GM21367 (cell line): Measurements from ENCODE around the gene PXDN.
"Not testable (repeated sequence)": the region's sequence is repeated elsewhere in the genome, so short reads cannot be mapped to it uniquely, and the experiment has no call there.

ENCODE experiments used
- ATAC-seq: cut with Tn5 transposase; IDR thresholded peaks from one replicate; pipeline ENCODE4 v1.9.1; 2021; ENCODE audit not compliant: unreplicated experiment

The PXDN gene, protein sequence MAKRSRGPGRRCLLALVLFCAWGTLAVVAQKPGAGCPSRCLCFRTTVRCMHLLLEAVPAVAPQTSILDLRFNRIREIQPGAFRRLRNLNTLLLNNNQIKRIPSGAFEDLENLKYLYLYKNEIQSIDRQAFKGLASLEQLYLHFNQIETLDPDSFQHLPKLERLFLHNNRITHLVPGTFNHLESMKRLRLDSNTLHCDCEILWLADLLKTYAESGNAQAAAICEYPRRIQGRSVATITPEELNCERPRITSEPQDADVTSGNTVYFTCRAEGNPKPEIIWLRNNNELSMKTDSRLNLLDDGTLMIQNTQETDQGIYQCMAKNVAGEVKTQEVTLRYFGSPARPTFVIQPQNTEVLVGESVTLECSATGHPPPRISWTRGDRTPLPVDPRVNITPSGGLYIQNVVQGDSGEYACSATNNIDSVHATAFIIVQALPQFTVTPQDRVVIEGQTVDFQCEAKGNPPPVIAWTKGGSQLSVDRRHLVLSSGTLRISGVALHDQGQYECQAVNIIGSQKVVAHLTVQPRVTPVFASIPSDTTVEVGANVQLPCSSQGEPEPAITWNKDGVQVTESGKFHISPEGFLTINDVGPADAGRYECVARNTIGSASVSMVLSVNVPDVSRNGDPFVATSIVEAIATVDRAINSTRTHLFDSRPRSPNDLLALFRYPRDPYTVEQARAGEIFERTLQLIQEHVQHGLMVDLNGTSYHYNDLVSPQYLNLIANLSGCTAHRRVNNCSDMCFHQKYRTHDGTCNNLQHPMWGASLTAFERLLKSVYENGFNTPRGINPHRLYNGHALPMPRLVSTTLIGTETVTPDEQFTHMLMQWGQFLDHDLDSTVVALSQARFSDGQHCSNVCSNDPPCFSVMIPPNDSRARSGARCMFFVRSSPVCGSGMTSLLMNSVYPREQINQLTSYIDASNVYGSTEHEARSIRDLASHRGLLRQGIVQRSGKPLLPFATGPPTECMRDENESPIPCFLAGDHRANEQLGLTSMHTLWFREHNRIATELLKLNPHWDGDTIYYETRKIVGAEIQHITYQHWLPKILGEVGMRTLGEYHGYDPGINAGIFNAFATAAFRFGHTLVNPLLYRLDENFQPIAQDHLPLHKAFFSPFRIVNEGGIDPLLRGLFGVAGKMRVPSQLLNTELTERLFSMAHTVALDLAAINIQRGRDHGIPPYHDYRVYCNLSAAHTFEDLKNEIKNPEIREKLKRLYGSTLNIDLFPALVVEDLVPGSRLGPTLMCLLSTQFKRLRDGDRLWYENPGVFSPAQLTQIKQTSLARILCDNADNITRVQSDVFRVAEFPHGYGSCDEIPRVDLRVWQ (N-terminal part only)

GRCh38 chr2:1744446-1745170, at the start of gene PXDN:
Gene PXDN (minus strand): TSS chr2:1744515. CDS start chr2:1744455, 60 bp downstream.
- no peak for ATAC-seq

GRCh38 chr2:1793868-1794445, 49.6 kb upstream of the PXDN start:
- ATAC-seq: no peak

DNA sequence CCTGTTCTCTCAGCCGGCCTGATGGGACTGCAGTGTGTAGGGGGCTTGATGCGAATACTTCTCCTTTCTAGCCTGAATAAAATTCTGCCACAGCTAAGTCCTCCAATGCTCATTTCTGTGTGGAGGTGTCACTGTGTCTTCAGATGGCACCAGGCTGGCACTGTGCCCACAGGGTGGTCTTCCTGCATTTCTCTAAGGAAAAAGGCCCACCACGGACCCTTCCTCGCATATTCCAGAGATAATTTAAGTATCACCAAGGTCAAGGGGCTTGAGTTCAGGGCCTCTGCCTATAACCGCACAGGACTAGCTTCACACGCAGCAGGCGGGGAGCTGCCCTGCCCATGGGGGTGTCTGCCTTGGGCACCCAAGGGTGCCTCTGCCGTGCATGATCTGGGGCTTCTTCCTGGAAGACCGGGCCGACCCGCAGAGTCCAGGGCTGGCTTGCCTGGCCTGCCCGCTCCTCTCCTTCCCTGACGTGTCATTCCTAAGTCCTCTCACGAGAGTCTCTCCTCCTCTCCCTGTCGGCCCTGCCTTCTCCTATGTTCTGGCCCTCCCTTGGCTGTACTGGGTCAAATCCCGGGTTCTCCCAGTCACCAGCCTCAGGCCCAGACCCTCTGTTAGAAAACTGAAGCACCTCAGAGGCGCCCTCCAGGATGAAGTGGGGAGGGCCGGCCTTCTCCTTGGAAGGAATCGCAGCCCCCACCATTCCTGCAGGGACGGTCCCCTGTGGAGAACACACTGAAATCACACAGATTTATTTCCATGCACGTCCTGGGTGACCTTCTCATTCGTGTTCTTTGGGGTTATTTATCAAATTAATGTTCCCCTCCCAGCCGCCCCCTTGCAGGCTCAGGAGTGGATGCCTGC, 48.9 kb upstream of the PXDN start:
- ATAC-seq: no peak

DNA sequence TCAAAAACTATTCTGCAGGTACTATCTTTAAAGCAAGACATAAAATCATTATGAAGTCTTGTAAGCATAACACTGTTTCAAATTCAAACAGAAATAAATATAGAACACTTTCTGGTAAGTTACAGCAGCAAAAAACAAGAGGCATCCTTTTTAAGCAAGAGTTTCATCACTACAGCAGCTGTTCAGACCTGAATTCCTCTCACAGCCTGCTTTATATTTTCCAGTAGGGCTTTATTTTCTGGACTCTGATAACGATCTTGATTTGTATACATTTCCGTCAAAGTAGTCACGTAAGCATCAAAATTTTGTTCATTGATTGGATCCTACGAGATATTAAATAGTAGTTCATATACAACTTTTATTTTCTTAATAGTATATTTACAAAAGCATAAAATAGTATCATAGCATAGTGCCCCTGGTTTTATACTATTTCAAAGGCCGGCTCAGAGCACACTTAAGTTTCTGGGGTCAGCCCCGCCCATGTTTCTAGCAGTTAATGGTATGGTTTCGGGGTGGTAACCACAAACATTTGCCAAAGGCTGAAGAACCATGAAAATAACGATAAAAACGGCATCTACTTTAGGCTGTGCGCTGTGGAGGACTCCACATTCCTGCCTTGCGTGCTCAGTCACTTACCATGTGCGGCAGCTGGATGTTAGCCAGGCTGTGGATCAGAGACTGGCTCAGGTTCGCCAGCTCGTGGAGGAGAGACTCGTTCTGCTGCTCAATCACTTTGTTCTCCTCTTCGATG, 47.5 kb upstream of the PXDN start:
- ATAC-seq: no peak

GRCh38 chr2:1791006-1791605, 46.8 kb upstream of the PXDN start:
- no peak for ATAC-seq

GRCh38 chr2:1790473-1790872, 46.2 kb upstream of the PXDN start:
- ATAC-seq: no peak

- ATAC-seq: no peak
These were observed 45.3 kb upstream of the PXDN start for GRCh38 chr2:1789610-1790009.

GRCh38 chr2:1788478-1788959, 44.2 kb upstream of the PXDN start:
- ATAC-seq: no peak

DNA sequence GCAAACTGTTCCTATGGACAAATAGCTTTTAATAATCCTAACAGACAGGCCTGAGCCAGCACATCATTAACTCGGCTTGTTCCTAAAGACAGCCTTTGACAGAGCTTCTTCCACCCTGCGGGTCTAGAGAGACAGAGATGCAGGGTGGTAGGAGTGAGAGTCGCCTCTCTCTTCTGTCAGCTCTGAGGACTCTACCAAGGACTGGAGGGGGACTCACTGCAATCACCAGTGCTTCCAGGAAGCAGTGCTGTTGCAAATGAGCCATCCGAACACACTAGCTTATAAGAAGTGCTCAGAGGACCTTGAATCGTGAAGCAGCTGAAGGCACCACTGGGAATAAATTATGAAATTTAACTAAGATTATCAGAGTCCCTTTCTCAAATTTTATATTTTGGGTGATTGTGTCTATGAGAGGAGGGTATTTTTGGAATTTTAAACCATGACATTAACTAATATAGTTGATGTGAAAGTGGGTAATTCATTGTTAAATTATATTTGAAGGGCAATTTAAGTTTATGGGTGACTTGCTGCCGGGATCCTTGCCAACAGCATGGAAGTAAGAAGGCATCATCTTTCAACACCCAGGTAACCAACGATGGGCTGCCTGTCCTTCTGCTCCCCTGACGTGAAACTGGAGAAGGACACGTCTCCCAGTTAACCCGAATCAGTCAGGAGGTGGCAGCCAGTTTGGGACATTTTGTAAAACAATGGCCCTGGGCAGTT, 43.6 kb upstream of the PXDN start:
- no peak for ATAC-seq

DNA sequence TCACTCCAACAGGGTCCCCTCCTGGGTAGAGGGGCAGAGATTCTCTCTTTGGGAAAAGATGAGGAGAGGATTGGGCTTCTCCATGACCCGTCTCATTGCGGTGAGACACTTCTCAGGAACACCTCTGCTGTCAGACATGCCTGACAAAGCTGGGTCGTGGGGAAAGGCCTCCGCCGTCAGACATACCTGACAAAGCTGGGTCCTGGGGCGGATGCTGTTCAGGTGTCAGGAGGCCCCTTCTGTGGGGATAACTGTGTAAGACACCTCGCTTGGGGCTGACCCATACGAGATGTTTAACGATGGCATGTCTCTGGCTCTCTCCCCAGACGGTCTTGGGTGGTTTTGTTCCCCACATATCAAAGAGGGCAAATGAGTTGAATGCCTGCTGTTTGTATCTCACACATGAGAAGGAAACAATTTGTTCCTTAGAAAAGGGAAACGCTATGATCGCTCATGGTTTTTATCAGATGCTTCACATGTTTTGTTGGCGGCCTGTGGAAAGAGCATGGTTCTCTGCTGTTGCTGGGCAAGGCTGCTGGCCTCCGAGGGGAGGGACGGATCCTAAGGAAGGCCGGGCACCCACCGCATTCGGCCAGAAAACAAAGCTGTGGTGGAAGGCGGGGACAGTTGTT, 40.8 kb upstream of the PXDN start:
- no peak for ATAC-seq

DNA sequence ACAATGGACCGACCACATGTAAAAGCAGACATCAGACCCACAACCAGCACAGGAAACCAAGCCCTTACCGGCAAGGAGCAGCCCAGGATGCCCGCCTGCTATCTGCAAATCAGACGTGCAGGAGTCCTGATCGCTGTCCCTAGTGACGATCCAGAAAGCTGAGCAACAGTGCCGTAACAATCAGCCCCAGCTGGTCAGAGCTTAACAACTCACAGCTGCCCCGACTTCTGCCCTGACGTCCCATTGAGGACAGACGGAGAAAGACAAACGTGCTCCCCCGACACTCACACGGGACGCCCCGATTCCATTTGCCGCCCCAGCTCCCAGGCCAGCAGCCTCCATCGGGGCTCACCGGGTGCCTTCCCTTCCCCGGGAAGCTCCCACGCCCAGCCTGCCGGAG, 39.8 kb upstream of the PXDN start:
- ATAC-seq: no peak

GRCh38 chr2:1782514-1782913, 38.2 kb upstream of the PXDN start:
- ATAC-seq: no peak

DNA sequence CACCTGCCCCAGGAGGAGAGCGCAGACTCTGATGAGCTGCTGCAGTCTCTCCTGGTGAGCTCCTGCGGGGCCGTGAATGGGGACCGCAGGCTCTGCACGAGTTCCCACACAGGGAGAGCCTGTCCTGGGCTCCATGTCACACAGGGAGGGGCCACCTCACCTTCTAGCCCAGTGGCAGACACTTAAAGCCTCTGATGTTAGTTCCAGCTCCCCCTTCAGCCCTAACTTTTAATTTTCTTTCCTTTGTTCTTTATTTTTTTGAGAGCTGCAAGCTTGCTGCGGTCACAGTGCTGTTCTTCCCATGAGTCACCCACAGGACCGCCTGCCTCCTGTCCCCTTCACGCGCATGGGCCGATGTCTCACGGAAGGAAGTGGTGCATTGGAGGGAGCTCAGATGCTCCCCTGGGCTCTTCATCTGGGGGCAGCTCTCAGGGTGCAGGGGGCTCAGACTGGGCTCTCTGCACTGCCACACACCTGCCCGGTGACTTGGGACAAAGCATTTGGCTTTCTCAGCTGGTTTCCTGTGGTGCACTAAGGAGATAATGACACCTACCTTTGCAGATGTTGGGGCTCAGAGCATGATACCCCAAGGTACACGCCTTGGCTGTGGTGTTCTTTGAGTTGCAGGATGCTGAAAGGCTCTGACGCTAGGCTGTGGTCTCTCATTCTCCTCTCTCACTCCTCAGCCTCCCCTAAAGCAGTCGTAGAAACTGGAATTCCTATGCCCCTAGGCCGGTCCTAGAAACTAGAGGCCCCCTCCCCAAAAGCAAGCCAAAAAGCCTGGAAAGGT, 37.2 kb upstream of the PXDN start:
- no peak for ATAC-seq

DNA sequence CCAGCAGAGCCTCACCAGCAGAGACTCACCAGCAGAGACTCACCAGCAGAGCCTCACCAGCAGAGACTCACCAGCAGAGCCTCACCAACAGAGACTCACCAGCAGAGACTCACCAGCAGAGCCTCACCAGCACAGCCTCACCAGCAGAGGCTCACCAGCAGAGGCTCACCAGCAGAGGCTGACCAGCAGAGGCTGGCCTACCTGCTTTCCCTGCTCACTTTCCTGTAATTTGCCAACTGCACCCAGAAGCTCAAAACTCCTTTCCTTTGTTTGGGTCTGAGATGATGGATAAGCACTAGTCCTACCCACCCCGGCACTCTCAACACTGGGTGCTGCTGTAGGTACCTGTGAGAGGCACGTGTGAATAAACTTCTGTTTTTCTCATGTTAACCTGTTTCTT, 36.4 kb upstream of the PXDN start:
- ATAC-seq: no peak

GRCh38 chr2:1780054-1780453, 35.7 kb upstream of the PXDN start:
- not testable (repeated sequence) for ATAC-seq

- ATAC-seq: no peak
These were observed 34.3 kb upstream of the PXDN start for GRCh38 chr2:1778566-1778965.
